Measurements from ENCODE around the gene SEC22A.

The SEC22A gene

GRCh38 chr3:123300056-123300455, 98.3 kb downstream of the SEC22A start:
- no peak overlapping the region for H3K27ac ChIP-seq
- no peaks in the 10 kb centered on the region for H3K27me3 ChIP-seq (replicated peaks)
- DNase-seq = no peak
- in situ Hi-C loops (cut with HindIII; ENCODE audit: low pct_ligation_motif_present, low sequenced_read_pairs) = no loop called here
- H3K36me3 ChIP-seq (replicated peaks) = no peaks in the 10 kb centered on the region
- no peak for TF ChIP-seq CTCF (IDR thresholded peaks at IDR 0.05; ENCODE audit: low read depth, low read length, missing control alignments)
- no peak overlapping the region for H3K4me3 ChIP-seq (ENCODE audit: low read depth, low read length)

- no peaks in the 10 kb centered on the region for H3K27me3 ChIP-seq (replicated peaks)
- TF ChIP-seq CTCF (IDR thresholded peaks at IDR 0.05; ENCODE audit: low read depth, low read length, missing control alignments) = peak; percentile 7
- no peak for DNase-seq
- no peak overlapping the region for H3K27ac ChIP-seq
- no peaks in the 10 kb centered on the region for H3K36me3 ChIP-seq (replicated peaks)
- H3K4me3 ChIP-seq (ENCODE audit: low read depth, low read length) = no peak overlapping the region
- in situ Hi-C loops (cut with HindIII; ENCODE audit: low pct_ligation_motif_present, low sequenced_read_pairs) = no loop called here
Measured at GRCh38 chr3:123300583-123300982, 98.8 kb downstream of the SEC22A start.

GRCh38 chr3:123301331-123302184, 99.8 kb downstream of the SEC22A start:
- Histone ChIP-seq H3K27ac (no peak overlapping the region), H3K27me3 (replicated peaks) (no peaks in the 10 kb centered on the region), H3K4me3 (ENCODE audit: low read depth, low read length) (no peak overlapping the region), H3K36me3 (replicated peaks) (no peaks in the 10 kb centered on the region)
- no peak for DNase-seq
- TF ChIP-seq CTCF (IDR thresholded peaks at IDR 0.05; ENCODE audit: low read depth, low read length, missing control alignments) = no peak
- in situ Hi-C loops (cut with HindIII; ENCODE audit: low pct_ligation_motif_present, low sequenced_read_pairs) = no loop called here

- H3K36me3 ChIP-seq (replicated peaks) = no peaks in the 10 kb centered on the region
- H3K27me3 ChIP-seq (replicated peaks) = no peaks in the 10 kb centered on the region
- DNase-seq = no peak
Measured at GRCh38 chr3:123302961-123303360, 101.2 kb downstream of the SEC22A start.

GRCh38 chr3:123303976-123304560, 102.3 kb downstream of the SEC22A start:
- no peak overlapping the region for H3K27ac ChIP-seq
- no peak for TF ChIP-seq CTCF (IDR thresholded peaks at IDR 0.05; ENCODE audit: low read depth, low read length, missing control alignments)
- H3K36me3 ChIP-seq (replicated peaks) = no peaks in the 10 kb centered on the region
- in situ Hi-C loops (cut with HindIII; ENCODE audit: low pct_ligation_motif_present, low sequenced_read_pairs) = no loop called here
- DNase-seq = no peak
- H3K4me3 ChIP-seq (ENCODE audit: low read depth, low read length) = no peak overlapping the region
- H3K27me3 ChIP-seq (replicated peaks) = no peaks in the 10 kb centered on the region

More at GRCh38 chr3:123302961-123303360, 101.2 kb downstream of the SEC22A start:
- Histone ChIP-seq H3K27ac (no peak overlapping the region), H3K4me3 (ENCODE audit: low read depth, low read length) (no peak overlapping the region)
- in situ Hi-C loops (cut with HindIII; ENCODE audit: low pct_ligation_motif_present, low sequenced_read_pairs) = no loop called here
- TF ChIP-seq CTCF (IDR thresholded peaks at IDR 0.05; ENCODE audit: low read depth, low read length, missing control alignments) = no peak

Measured in brain microvascular endothelial cell (primary cell).